HG03095 (cell line): Measurements from ENCODE around the gene EPHB3.
A peak's percentile ranks its signal among the peaks of the same experiment; 100 is the strongest.

Experiments used
- ATAC-seq: cut with Tn5 transposase; IDR thresholded peaks from one replicate; pipeline ENCODE4 v1.9.1; 2021; ENCODE audit warnings: moderate library complexity; ENCODE audit not compliant: unreplicated experiment

EPHB3 gene

GRCh38 chr3:184561061-184561912, at the start of gene EPHB3:
Gene EPHB3, plus strand, starts transcription at chr3:184561785. Its CDS starts 451 bp downstream, at chr3:184562236.
- peak; percentile 89 for ATAC-seq

- ATAC-seq: no peak
These were observed 49.0 kb upstream of the EPHB3 start for GRCh38 chr3:184512621-184513020.

DNA sequence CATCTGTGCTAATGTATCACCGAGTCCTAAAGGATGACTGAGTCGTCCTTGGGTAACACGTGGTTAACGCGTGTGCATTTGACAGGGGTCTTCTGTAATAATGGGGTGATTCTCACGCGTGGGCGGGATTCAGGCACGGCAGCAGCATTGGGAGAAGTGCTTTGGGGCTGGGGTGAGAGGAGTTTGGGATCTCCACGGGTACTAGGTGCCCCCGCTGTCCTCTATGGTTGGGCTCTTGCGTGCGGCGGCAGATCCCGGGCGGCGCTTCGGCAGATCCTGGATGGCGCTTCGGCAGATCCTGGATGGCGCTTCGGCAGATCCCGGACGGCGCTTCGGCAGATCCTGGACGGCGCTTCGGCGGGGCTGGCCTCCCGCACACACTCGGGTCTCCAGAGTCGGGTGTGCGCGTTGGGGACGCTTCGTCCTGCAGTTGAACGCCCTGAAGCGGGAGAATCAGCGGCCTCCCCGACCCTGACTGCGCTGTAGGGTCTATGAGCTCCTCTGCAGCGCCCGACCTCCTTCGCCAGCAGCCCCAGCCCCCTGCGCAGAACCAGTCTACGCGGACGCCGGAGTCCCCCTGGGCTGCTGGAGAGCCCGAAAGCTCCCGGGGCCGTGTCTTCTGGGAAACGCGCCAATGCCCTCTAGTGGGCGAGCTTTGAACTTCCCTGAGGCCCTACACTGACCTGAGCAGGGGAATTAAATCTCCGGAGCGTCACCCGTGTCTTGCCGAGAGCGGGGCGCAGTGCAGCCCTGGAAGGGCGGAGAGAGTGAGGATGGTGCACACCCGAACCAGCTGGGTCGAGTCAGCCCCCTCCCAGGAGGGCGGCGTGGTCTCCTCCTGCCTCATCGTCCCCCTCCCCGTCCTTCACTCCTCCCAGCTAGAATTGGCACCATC, 48.1 kb upstream of the EPHB3 start:
- ATAC-seq: peak; percentile 60

GRCh38 chr3:184514171-184514490, 47.5 kb upstream of the EPHB3 start:
- no peak for ATAC-seq

DNA sequence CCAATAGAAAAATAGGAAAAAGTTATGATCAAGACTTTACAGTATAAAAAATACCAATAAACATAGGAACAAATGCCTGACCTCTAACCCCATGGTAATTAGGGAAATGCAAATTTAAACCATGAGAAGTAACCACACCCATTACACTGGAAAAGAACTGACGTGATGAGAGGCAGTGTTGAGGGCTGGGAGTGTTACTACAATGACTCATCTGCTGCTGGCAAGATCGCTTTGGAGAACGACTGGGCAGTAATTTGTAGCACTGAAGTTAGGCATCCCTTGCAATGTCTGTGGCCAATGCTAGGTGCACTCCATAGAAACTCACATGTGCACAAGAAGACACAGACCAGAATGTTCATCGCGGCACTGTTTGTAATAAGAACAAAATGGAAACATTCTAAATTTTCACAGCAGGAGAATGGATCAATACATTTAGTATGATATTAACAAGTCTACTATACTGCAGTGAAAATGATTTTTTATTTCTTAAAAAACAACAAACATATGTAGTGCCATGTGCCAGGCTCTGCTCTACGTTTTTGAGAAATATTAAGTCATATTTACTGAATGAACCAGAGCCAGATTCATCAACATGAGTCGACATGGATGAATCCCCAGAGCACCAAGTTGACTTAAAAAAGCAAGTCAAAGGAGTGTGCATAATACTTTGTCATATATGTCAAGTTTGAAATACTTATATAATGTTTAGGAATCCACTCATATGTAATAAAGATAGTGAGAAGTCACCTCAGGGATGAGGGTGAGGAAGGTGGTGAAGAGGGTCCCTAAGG, 37.6 kb upstream of the EPHB3 start:
- ATAC-seq: no peak

DNA sequence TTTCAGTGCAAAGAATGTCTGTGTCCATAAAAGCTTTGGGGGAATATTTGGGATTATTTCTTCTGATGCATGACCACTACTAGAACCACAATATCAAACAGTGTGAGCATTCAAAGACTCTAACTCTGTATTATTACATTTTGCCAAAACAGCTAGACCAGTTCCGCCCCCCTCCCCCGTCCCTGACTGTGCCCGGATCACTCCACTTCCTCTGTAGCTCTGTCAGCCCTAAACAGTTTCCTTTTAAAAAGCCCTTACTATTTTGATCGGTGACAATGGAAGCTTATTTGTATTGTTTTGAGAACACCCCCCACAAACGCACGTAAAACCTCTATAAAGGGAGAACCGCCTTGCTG, 36.6 kb upstream of the EPHB3 start:
- no peak for ATAC-seq

- no peak for ATAC-seq
These were observed 36.1 kb upstream of the EPHB3 start for GRCh38 chr3:184525337-184526087.

GRCh38 chr3:184526088-184526433, 35.5 kb upstream of the EPHB3 start:
- ATAC-seq: no peak

DNA sequence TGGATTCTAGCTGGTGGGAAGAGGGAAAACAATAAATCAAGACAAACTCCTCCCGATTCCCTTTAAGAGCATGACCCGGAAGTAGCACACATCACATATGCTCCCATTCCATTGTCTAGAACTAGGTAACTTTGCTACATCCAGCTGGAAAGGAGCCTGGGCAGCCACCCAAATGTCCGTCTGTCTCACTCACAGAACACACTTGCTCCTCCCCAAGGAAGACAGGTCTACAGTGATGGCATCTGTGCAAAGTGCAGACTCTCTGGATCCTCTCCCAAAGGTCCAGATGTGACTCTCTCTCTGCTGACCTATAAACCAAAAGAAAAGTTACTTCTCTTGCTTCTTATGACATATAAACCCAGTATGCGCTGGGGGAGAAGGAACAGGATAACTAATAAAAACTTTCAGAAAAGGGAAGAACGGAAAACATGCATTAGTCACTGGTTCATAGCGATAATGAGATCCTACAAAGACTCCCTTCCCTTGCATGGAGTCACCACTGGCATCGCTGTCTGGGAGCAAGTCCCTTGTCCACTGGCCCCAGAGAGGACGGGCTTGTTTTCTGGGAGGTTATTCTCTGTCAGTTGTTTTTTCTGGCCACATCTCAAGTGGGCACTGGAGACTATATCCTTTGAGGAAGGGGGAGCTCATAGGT, 29.8 kb upstream of the EPHB3 start:
- ATAC-seq: no peak

GRCh38 chr3:184532940-184533732, 28.4 kb upstream of the EPHB3 start:
- no peak for ATAC-seq

DNA sequence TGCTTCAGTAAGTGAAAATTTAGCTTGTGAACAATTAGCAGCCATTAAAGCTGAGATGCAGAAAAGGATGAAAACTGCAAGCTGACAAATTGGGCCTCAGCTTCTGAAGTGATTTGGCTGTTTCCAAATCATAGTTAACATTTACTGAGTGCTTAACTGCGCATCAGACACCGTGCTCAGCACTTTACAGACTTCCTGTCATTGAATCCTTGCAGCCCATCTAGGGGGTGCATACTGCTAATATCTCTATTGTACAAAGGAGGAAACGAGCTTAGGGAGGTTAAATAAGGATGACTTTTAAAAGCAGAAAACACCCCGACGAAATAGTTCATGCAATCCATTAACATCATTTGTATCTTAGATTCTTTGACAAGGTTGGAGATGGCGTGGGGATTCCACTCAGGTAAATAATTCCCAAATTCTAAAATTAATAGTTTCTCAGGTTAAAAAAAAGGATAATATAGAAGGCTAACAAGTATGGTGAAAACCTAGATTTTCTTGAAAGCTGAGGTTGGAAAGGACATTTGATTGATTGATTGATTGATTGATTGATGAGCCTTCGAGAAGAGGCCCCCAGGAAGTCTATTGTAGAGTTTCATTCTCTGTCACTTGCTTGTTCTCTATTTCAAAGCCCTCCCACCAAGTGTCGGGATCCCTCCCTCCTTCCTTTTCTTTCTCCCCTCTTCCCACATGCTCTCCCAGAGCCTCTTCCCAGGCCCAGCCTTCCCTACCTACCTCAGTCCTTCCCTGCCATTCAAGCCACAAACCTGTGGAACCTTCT, 23.5 kb upstream of the EPHB3 start:
- ATAC-seq: no peak

GRCh38 chr3:184538666-184539431, 22.7 kb upstream of the EPHB3 start:
- no peak for ATAC-seq

DNA sequence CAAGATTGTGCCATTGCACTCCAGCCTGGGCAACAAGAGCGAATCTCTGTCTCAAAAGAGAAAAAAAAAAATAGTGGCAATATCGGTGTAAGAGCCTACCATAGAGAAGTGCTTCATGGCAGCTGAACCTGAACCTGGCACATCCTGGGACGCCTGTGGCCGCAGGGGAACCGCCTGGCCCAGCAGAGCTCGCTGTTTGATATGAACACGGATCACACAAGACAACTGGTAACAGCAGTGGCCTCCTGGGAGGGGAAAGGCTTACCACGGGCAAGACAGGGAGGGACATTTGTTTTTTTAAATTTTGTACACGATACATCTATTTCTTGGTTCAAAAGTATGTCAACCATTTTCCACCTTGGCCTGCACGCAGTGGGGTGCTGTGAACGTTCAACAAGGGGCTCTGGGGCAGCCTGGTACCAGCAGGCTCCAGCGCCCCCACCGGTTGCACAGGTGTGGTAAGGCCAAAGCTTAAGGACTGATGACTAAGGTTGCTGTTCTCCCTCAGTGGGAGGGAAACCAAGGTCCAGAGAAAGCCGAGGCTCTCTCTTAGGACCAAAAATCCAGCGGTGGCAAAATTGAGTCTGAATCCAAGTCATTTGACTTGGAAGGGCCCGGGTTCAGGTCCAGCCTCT, 21.7 kb upstream of the EPHB3 start:
- no peak for ATAC-seq

DNA sequence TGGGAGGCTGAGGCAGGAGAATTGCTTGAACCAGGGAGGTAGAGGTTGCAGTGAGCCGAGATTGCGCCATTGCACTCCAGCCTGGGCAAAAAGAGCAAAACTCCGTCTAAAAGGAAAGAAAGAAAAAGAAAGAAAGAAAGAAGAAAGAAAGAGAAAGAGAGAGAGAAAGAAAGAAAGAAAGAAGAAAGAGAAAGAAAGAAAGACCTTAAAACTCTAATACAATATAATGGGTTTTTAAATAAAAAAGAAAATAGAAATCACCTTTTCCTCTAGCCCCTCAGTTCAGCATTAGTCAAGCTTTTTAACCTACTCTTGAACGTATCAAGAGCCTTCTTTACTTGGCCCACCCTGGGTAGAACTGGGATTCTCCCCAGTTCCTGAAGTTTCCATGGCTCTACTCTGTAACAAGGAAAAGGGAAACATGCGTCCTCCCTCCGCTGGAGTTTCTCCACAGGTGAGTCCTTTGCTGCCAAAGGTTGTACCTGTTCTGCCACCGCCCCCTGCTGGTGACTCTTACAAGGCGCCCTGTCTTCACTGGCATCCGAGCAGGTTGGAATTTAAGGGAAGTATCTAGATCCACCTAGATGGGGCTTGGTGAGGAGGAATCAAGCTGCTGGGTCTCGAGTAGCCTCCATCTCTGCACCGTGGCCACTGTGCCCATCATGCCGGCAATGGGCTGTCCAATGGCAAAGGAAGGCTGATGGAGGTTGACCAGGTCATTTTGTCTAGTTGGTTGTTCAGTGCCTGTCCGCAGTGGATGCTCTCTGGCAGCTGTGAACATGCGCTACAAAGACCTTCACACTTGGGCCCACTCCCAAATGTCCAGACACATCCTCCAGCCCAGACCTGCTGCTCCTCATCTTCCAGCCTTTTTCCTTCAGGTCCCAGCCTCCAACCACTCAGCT, 20.6 kb upstream of the EPHB3 start:
- ATAC-seq: no peak

- no peak for ATAC-seq
These were observed 19.6 kb upstream of the EPHB3 start for GRCh38 chr3:184541886-184542562.

DNA sequence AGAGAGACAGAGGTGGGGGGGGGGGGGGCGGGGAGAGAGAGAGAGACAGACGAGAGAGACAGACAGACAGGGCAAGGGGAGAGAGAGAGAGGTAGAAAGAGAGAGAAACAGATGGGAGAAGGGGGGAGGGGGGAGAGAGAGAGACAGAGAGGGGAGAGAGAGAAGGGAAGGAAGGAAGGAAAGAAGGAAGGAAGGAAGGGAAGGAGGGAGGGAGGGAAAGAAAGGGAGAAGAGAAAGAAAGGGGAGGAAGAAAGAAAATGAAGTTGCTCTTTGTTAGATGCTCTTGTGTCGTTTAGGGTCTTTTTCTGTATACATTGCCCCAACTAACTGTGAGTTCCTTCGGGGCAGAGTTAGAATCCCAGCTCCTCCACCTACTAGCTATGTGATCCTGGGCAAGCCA, 19.0 kb upstream of the EPHB3 start:
- no peak for ATAC-seq
